ENCODE results near the gene WRAP73. TPM values are rescaled to one million over a fixed set of nuclear protein-coding genes. Genes with fewer than 3 reads are reported as not detected.

WRAP73 gene
- total RNA-seq, 1 donor from 2014 or later = 20.5 TPM

GRCh38 chr1:3645666-3646355, 4.1 kb downstream of the WRAP73 start:
- Mint-ChIP-seq H3K4me1 (ENCODE audit: unreplicated experiment) (peaks cover 17% of the 10 kb centered on the region), H3K27me3 (ENCODE audit: unreplicated experiment) (peaks cover 6% of the 10 kb centered on the region), H3K4me3 (ENCODE audit: unreplicated experiment) (no peak overlapping the region), H3K27ac (ENCODE audit: unreplicated experiment) (no peak overlapping the region), H3K36me3 (ENCODE audit: unreplicated experiment) (peaks cover 13% of the 10 kb centered on the region), H3K9me3 (ENCODE audit: unreplicated experiment) (no peaks in the 10 kb centered on the region)
- no peak for TF ChIP-seq CTCF (IDR thresholded peaks at IDR 0.05)
- DNase-seq (ENCODE audit: extremely low spot score, unreplicated experiment) = no peak

GRCh38 chr1:3645247-3645646, 4.7 kb downstream of the WRAP73 start:
- Mint-ChIP-seq H3K36me3 (ENCODE audit: unreplicated experiment) (peaks cover 13% of the 10 kb centered on the region), H3K27ac (ENCODE audit: unreplicated experiment) (no peak overlapping the region), H3K9me3 (ENCODE audit: unreplicated experiment) (no peaks in the 10 kb centered on the region), H3K4me3 (ENCODE audit: unreplicated experiment) (no peak overlapping the region), H3K4me1 (ENCODE audit: unreplicated experiment) (peaks cover 16% of the 10 kb centered on the region), H3K27me3 (ENCODE audit: unreplicated experiment) (peaks cover 2% of the 10 kb centered on the region)
- DNase-seq (ENCODE audit: extremely low spot score, unreplicated experiment) = no peak
- TF ChIP-seq CTCF (IDR thresholded peaks at IDR 0.05) = no peak

GRCh38 chr1:3644273-3644672, 5.6 kb downstream of the WRAP73 start:
- no peak for TF ChIP-seq CTCF (IDR thresholded peaks at IDR 0.05)
- no peaks in the 10 kb centered on the region for H3K9me3 Mint-ChIP-seq (ENCODE audit: unreplicated experiment)
- H3K27me3 Mint-ChIP-seq (ENCODE audit: unreplicated experiment) = no peaks in the 10 kb centered on the region
- DNase-seq (ENCODE audit: extremely low spot score, unreplicated experiment) = no peak
- no peak overlapping the region for H3K4me3 Mint-ChIP-seq (ENCODE audit: unreplicated experiment)
- H3K27ac Mint-ChIP-seq (ENCODE audit: unreplicated experiment) = no peak overlapping the region
- H3K36me3 Mint-ChIP-seq (ENCODE audit: unreplicated experiment) = peaks cover 13% of the 10 kb centered on the region
- peaks cover 13% of the 10 kb centered on the region for H3K4me1 Mint-ChIP-seq (ENCODE audit: unreplicated experiment)

GRCh38 chr1:3642919-3643675, 6.8 kb downstream of the WRAP73 start:
- no peak for TF ChIP-seq CTCF (IDR thresholded peaks at IDR 0.05)
- no peak for DNase-seq (ENCODE audit: extremely low spot score, unreplicated experiment)
- Mint-ChIP-seq H3K27me3 (ENCODE audit: unreplicated experiment) (no peaks in the 10 kb centered on the region), H3K4me1 (ENCODE audit: unreplicated experiment) (peaks cover 1% of the 10 kb centered on the region), H3K9me3 (ENCODE audit: unreplicated experiment) (no peaks in the 10 kb centered on the region), H3K4me3 (ENCODE audit: unreplicated experiment) (no peak overlapping the region), H3K36me3 (ENCODE audit: unreplicated experiment) (peaks cover 18% of the 10 kb centered on the region), H3K27ac (ENCODE audit: unreplicated experiment) (no peak overlapping the region)

GRCh38 chr1:3641816-3642215, 8.1 kb downstream of the WRAP73 start:
- H3K9me3 Mint-ChIP-seq (ENCODE audit: unreplicated experiment) = no peaks in the 10 kb centered on the region
- no peak for DNase-seq (ENCODE audit: extremely low spot score, unreplicated experiment)
- no peaks in the 10 kb centered on the region for H3K27me3 Mint-ChIP-seq (ENCODE audit: unreplicated experiment)
- no peak for TF ChIP-seq CTCF (IDR thresholded peaks at IDR 0.05)
- H3K36me3 Mint-ChIP-seq (ENCODE audit: unreplicated experiment) = peaks cover 24% of the 10 kb centered on the region
- no peaks in the 10 kb centered on the region for H3K4me1 Mint-ChIP-seq (ENCODE audit: unreplicated experiment)
- no peak overlapping the region for H3K27ac Mint-ChIP-seq (ENCODE audit: unreplicated experiment)
- no peak overlapping the region for H3K4me3 Mint-ChIP-seq (ENCODE audit: unreplicated experiment)
